ENCODE results near the gene PRDX3.
"Not testable (repeated sequence)": the region's sequence is repeated elsewhere in the genome, so short reads cannot be mapped to it uniquely, and the experiment has no call there.

Gene PRDX3

DNA sequence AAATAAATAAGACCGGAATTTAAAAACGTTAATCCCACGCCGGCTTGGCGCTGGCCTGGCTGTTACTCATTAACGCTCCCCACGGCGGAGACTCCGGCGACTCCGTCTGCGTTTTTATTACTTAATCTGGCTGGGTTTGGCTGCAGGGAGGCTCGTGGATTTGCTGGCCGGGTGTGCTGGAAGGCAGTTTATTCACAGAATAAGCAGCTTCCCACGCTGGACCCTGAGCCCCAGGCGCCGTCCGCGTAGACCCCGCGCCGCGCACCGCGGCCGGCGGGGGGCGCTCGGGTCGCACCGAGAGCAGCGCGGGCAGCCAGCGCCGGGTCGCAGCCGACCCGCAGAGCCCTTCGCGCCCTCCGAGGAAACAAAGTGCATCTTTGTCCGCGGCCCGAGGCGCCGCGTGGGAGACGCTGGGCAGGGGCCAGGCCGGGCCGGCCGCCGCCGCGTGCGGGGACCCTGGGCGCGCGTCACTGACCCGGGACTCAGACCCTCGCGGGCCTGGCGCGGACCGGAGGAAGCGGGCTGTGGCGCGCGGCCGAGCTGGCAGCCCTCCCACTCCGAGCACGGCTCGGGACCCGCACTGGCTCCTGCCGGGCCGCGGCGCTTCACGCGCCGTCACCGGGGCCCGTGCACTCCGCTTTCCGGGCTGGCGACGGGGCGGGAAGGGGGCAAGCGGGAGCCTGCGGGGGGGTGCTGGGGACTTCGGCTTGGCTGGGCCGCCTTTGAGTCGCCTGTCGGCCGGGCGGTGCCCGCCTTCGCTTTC lies 28.2 kb upstream of the PRDX3 start:
- DNase-seq (ENCODE audit: low spot score): peak; percentile 90

GRCh38 chr10:119205894-119206602 lies 27.4 kb upstream of the PRDX3 start:
- DNase-seq (ENCODE audit: low spot score): peak; percentile 41

GRCh38 chr10:119203006-119203405 lies 24.4 kb upstream of the PRDX3 start:
- DNase-seq (ENCODE audit: low spot score): no peak

DNA sequence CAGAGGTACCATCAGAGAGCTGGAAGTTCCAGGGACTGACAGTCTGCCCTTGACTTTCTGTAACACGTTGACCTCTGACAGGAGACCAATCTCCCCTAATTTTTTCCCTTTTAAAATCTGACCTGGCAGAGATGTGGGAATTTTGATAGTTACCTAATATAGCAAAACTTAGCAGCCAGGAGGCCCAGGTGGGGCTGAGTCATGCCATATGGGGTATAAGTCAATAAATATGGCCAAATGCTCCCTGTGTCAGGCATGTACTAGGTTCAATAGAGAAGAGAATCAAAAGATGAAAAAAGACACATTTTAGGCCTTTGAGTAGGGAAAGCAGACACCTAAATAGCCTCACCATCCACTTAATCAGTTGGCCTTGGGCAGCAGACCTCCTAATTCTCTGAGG lies 22.6 kb upstream of the PRDX3 start:
- DNase-seq (ENCODE audit: low spot score): no peak

DNA sequence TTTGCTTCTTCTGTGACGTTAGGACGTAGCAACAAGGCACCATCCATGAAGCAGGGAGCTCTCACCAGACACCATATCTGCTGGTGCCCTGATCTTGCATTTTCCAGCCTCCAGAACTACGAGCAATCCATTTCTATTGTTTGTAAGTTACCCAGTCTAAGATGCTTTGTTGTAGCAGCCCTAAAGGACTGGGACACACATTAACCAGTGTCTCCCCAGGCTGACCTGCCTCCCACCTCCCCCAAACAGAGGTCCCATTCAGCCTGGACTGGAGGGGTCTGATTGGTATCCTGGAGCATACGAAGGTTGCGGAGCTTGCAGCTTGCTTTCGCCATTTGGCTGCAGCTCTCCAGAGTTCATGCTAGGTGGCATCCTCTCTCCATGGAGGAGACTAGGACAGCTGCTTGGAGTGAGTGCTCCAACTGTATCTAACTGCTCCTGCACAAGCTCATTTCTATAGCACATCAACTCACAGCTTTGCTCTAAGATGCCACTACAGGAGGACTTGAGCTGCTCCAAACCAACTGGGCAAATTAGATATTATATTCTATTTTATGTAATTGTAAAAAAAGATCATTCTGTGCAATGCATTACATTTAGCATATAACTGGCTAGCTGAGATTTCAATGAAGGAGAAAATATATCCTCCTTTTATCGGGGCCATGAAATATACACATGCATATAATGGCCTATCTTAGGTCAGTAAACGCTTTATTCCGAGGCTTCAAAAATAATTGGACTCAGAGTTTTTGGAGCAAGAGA lies 20.8 kb upstream of the PRDX3 start:
- peak; percentile 75 for DNase-seq (ENCODE audit: low spot score)

GRCh38 chr10:119198438-119198837 lies 19.8 kb upstream of the PRDX3 start:
- DNase-seq (ENCODE audit: low spot score): no peak

GRCh38 chr10:119197921-119198320 lies 19.3 kb upstream of the PRDX3 start:
- no peak for DNase-seq (ENCODE audit: low spot score)

DNA sequence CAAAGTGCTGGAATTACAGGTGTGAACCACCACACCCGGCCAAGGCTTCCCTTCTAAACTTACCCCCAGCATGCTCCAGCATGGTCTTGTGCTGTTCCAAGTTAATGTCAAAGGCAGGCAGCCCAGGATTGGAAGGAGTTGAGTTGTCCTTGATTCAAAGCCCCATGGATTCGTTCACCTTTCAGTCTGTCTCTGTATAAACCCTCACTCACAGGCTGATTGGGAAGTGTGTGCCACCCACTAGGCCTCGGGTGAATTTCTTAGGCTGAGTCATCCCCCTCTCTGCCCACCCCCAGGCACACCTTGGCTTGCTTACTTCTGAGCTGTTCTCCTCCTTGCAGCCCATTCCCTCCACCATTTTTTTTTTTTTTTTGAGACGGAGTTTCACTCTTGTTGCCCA lies 13.3 kb upstream of the PRDX3 start:
- DNase-seq (ENCODE audit: low spot score): no peak

- no peak for DNase-seq (ENCODE audit: low spot score)
Observed at GRCh38 chr10:119190954-119191785, 12.6 kb upstream of the PRDX3 start.

GRCh38 chr10:119190353-119190752 lies 11.7 kb upstream of the PRDX3 start:
- peak; percentile 26 for DNase-seq (ENCODE audit: low spot score)

DNA sequence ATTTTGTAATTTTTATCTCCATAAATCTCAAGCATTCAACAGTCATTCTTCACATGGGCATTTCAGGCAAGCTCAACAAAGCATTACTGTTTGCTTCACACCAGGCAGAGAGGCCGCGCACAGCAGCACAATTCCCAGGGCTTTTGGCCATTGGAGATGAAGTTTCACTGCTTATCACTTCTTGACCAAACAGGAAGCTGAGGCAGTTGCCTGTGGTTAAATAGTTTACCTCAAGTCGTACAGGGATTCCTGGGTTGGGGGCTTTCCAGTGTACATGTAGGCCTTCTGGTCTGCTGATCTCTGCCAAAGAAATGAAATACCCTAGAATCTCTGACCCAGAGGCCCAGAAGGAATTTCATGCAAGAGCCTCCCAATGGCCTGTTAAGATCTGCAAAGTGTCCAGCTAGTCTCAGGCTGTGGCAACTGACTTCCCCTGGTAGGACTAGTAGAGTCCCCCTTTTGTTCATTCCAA lies 11.2 kb upstream of the PRDX3 start:
- DNase-seq (ENCODE audit: low spot score): no peak

DNA sequence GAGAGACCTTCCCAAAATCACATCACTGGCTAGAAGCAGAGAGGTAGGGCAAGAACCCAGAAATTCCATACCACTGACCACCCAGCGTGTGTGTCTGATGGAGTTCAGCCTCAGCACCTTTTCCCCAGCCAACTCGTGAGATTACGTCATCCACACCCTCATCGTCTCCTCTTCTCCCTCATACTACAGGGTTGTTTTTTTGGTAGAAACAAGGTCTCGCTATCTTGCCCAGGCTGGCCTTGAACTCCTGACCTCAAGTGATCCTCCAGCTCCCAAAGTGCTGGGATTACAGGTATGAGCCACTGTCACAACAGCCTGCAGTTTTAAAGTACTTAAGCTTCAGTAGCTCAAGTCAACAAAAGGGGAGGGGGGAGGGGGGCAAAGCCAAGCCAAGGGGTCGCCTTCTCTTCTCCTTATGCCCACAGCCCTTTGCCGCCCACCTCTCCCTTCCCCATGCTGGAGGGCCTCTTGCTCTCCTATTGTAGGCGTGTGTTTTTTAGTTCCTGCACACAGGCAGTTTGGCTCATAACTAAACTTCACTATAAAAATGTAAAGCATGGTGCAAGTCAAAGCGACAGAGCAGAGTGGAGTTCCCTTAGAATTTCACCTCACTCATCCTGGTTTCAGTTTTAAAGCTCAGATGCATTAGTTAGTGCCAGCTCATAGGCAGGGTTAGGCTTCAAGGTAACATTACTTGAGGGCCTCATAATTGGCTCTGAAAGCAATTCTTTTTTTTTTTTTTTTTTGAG lies 5.2 kb upstream of the PRDX3 start:
- no peak for DNase-seq (ENCODE audit: low spot score)

DNA sequence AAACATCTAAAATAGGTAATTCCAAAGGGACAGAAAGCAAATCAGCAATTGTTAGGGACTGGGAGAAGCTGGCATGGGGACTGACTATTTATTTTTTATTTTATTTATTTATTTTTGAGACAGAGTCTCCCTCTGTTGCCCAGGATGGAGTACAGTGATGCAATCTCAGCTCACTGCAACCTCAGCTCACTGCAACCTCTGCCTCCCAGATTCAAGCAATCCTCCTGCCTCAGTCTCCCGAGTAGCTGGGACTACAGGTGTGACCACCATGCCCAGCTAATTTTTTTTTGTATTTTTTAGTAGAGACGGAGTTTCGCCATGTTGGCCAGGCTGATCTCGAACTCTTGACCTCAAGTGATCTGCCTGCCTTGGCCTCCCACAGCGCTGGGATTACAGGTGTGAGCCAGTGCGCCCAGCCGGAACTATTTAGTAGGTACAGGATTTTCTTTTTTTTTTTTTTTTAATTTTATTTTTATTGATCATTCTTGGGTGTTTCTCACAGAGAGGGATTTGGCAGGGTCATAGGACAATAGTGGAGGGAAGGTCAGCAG lies 2.3 kb upstream of the PRDX3 start:
- DNase-seq (ENCODE audit: low spot score): not testable (repeated sequence)

- no peak for DNase-seq (ENCODE audit: low spot score)
Observed at GRCh38 chr10:119177708-119178371, 772 bp downstream of the PRDX3 start.

DNA sequence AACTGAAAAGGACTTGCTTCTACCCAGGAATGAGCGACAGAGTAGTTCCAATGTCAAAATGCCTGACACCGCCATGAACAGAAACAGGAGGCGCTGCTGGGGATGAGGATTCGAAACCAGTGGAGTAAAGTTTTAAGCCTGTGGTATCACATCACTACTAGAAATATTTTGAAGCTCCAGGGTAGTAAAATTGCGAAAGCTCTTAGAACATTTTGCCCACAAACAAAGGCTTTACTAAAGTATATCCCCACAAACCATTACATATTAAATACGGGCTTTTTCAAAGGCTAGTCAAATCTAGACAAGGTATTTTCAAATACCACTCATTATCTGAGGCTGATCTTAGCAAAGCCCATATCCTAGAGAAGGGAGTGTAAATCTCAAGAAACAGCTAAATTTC lies 2.4 kb downstream of the PRDX3 start:
- no peak for DNase-seq (ENCODE audit: low spot score)

DNA sequence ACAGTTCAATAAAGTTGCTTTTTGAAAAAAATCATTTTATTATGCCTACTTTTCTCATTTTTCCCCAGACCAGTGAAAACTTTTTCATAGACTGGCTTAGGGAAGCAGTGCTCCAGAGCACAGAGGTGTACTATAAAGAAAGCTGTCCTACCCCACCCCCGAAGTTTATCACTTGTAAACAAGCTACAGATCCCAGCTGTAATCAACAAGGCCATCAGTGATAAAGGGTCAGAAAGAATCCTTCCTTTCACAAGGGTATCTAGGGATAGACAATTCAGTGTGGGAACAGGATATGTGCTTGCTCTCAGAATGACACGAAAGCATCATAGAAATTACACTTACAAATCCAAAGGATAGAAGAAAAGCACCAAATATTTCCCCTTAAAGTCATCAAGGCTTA lies 4.5 kb downstream of the PRDX3 start:
- no peak for DNase-seq (ENCODE audit: low spot score)

GRCh38 chr10:119167041-119167440 lies 11.6 kb downstream of the PRDX3 start:
- DNase-seq (ENCODE audit: low spot score): no peak

- no peak for DNase-seq (ENCODE audit: low spot score)
Observed at GRCh38 chr10:119166564-119166963, 12.0 kb downstream of the PRDX3 start.

- DNase-seq (ENCODE audit: low spot score): no peak
Observed at GRCh38 chr10:119166118-119166500, 12.5 kb downstream of the PRDX3 start.

Data from iPS-NIHi11 (cell line).